ENCODE results near the gene MICAL3.
A peak's percentile ranks its signal among the peaks of the same experiment; 100 is the strongest.
"Not testable (repeated sequence)": the region's sequence is repeated elsewhere in the genome, so short reads cannot be mapped to it uniquely, and the experiment has no call there.

Gene MICAL3

GRCh38 chr22:18028817-18029527 lies 4.6 kb upstream of the MICAL3 start:
- DNase-seq, result no peak

GRCh38 chr22:18025898-18026297 lies 1.5 kb upstream of the MICAL3 start:
- not testable (repeated sequence) for DNase-seq

GRCh38 chr22:18024956-18025720 lies 777 bp upstream of the MICAL3 start:
- peak; percentile 40 for DNase-seq

GRCh38 chr22:18023509-18024275 lies 669 bp downstream of the MICAL3 start:
- DNase-seq, result peak; percentile 91

- no peak for DNase-seq
These were observed 1.5 kb downstream of the MICAL3 start for GRCh38 chr22:18022876-18023275.

- DNase-seq, result no peak
These were observed 2.9 kb downstream of the MICAL3 start for GRCh38 chr22:18021431-18021830.

- DNase-seq, result not testable (repeated sequence)
These were observed 3.6 kb downstream of the MICAL3 start for GRCh38 chr22:18020743-18021142.

GRCh38 chr22:18013947-18014346 lies 10.4 kb downstream of the MICAL3 start:
- no peak for DNase-seq

GRCh38 chr22:18013436-18013835 lies 10.9 kb downstream of the MICAL3 start:
- no peak for DNase-seq

- no peak for DNase-seq
These were observed 11.8 kb downstream of the MICAL3 start for GRCh38 chr22:18012531-18012930.

GRCh38 chr22:18010266-18010665 lies 14.1 kb downstream of the MICAL3 start:
- DNase-seq, result no peak

GRCh38 chr22:18008136-18008535 lies 16.2 kb downstream of the MICAL3 start:
- DNase-seq, result no peak

GRCh38 chr22:18005201-18005926 lies 19.0 kb downstream of the MICAL3 start:
- no peak for DNase-seq

- DNase-seq, result not testable (repeated sequence)
These were observed 22.5 kb downstream of the MICAL3 start for GRCh38 chr22:18001894-18002315.

- DNase-seq, result peak; percentile 99
These were observed 23.1 kb downstream of the MICAL3 start for GRCh38 chr22:18001040-18001893.

GRCh38 chr22:18000441-18001039 lies 23.8 kb downstream of the MICAL3 start:
- DNase-seq, result peak; percentile 79

GRCh38 chr22:17999851-18000250 lies 24.5 kb downstream of the MICAL3 start:
- no peak for DNase-seq

- no peak for DNase-seq
These were observed 25.4 kb downstream of the MICAL3 start for GRCh38 chr22:17998913-17999312.

GRCh38 chr22:17997456-17997855 lies 26.9 kb downstream of the MICAL3 start:
- no peak for DNase-seq

- DNase-seq, result not testable (repeated sequence)
These were observed 29.1 kb downstream of the MICAL3 start for GRCh38 chr22:17995256-17995655.

- DNase-seq, result no peak
These were observed 29.8 kb downstream of the MICAL3 start for GRCh38 chr22:17994424-17995108.
